GM21526 (cell line): ENCODE results near the gene RING1.

ENCODE experiments used
- ATAC-seq: cut with Tn5 transposase; IDR thresholded peaks from one replicate; pipeline ENCODE4 v1.9.1; 2021; ENCODE audit warnings: moderate library complexity; ENCODE audit not compliant: unreplicated experiment, low FRiP score

Gene RING1

DNA sequence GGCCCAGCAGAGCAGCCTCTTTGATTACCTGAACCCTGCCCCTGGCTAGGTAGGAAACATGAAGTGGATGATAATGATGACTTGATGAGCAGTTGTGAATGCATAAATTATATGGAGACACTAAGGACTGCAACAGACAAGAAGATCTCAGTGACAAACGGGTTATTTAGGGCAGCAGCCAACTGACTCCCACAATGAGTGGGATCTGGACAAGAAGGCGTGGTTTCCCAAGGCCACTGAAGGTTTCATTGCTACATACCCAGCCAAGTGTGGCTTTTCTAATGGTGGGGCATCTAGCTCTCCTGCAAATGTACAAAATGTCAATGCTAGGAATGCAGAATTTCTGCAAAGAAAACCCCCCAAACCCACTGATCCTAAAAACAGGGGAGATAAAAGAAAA lies 29.4 kb downstream of the RING1 start:
- ATAC-seq: no peak

DNA sequence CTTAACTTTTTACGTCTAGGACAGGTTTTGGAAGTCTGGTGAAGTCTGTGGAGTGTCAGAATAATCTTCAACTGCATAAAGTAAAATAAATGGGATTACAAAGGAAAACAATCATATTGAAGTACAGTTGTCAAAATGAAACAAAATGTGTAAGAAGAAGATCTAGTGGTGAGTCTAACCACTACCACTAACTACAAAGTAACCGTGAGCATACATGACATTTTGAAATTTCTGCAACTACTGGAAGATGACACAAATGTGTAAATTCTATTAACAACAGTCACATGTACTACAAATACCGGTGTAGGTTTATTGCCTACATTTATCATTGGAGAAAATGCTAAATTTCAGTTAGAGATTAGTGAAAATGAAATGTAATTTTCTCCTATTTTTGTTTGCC lies 33.7 kb downstream of the RING1 start:
- no peak for ATAC-seq

GRCh38 chr6:33243476-33243875 lies 35.2 kb downstream of the RING1 start:
- no peak for ATAC-seq

DNA sequence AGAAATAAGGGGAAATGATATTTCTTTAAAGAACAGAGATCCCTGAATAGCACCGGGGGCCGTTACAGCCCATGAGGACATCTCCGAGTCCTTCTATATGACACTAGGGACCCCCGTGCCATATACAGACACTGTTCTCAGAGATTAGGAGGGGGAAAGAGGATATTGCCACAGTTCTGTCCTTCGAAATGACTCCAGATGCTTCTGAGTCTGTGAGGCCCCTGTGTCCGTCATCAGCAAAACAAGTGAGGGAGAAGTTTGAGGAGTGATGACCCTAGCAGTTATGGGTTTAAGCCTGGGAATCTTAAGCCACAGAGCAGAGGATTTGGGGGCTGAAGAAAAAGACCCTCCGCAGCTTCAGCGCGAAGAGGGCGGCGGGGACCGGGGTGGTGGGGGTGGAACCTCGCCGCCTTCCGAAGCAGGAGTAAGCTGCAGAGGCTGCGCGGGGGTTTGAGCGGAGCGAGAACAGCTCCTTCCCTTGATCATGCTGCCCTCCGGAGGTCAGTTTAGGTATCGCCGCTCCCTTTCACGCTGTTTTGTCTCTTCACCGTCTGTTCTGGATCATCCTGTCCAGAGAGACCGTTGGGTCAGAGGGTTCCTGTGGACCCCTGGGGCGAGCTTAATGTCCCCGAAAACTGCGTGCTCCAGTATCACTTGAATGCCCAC lies 39.8 kb downstream of the RING1 start:
- ATAC-seq: peak; percentile 41

- peak; percentile 5 for ATAC-seq
Measured at GRCh38 chr6:33248643-33248931, 40.3 kb downstream of the RING1 start.

DNA sequence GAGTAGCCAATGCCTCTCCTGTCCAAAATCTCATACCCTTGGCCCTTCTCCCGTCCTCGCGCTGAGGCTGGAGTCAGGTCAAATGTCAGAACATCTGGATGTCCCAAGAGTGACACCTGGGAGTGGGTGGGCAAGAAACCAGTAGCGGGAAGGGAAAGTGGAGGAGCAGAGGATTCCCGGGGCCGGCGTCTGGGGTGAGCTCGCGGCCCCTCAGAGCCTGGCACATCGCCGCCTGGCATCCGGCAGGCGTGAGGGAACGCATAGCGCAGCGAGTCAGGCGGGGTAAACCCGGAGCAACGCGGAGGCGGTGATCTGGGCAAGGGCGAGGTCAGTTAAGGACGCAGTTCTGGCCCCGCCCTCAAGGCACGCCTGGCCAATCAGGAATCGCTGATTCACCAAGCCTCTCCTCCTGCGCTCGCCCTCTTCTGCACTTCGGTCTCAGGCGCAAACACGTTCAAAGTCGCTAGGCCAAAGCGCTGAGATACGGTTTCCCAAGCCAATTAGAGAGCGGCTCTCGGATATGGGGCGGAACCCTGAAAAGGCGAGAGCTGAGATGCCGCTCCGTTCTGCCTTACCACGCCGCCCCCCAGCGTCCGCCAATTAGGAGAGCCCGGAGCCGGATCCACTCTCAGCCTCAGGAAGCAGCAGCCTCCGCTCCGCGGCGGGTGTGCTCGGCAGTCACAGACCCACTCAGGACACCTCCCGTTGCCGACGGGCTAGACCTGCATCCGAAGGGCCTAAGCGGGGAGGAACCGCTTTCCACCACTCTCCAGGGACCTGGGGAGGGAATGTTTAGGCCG lies 40.8 kb downstream of the RING1 start:
- ATAC-seq: peak; percentile 81

DNA sequence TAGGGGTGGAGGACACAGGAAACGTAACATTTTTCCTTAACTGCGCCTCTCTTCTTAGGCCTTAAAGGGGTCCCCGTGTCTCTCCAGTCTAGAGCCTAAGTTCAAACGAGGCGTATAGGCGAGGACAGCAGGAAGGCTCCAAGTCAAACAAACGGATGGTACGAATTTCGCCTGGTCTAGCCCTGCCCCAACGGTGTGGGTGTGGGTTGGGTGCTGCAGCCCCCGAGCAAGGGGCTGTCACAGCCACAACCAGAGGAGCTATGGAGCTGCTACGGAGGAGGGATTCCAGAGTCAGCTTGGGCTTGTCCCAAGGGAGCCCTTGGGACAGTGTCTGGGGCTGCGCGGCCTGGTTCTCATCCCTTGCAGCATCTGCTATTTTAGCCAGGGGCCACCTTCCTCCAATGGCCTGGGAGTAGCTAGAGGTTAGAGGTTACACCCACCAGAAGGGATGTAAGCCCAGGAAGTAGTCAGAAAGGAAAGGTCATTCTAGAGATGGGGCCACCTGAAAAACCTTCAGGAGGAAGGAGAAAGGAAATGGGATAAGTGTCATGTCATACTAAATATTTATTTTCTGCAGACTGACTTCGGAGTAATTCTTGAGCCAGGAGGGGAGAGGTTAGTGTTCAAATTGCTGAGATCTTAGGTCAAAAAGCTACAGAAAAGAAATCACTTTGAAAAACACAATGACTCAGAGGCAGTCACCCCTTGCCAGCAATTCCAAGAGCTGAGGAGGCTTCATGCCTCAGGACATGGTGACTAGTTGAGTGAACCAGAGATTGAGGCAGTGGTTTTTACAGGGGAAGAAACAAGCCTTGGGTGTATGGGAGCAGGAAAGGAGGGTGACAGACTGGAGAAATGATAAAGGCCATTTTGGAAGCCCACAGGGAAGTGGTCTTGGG lies 41.7 kb downstream of the RING1 start:
- ATAC-seq: peak; percentile 4

DNA sequence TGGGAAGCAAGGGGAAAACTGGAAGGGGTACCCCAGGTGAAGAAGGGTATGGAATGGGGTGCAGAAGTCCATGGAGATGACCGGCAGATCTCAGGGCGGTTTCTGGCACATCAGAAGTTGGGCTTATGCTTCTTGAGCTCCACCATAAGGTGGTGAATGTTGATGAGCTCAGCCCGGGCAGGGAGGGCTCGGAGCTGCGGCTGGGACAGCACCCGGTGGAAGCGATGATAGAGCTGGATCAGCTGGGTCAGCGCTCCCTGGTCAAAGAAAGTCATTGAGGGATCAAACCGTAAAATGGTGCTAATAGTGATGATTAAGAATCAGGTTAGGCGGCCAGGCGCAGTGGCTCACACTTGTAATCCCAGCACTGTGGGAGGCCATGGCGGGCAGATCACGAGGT lies 42.4 kb downstream of the RING1 start:
- ATAC-seq: no peak

DNA sequence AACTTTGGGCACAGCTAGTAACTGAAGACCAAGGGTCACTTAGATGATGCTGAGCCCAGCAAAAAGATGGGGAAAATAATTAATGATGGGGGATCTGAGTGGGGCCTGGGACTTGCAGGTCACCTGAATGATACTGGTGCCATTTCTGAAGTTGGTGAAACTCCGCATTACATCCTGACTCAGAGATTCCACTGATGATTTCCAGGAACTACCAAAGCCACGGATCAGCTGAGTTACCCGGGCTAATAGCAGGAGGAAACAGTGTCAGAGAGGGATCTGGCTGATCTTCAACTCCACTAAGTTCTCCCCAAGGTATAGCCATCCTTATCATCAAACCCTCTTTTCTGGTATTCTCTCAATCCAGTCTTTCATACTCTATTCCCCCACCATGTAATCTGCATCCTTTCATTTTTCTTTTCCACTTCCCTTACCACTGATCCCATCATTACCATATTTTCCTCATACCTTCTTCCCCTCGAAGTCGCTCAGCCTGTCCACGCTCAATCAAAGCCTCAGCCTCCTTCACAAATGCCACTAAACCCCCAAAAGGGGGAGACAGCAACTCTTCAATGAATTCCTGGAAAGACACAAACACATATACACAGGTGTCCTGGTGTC lies 43.2 kb downstream of the RING1 start:
- no peak for ATAC-seq

DNA sequence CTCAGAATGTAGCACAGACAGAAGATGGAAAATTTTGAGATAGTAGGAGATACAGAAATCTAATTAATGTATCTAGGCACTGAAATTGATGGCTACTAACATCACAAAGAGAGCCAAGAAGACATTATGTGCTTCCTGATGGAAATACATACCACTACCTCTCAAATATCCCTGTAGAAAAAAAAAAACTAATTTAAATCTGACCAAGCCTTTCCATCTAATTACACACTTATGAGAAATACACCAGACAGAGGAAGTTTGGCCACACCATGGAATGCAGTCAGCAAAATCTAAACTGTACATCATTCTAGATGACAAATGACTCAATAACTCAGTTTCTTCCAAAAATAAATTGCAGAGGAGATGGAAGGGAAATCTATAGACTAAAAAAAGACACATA lies 44.5 kb downstream of the RING1 start:
- no peak for ATAC-seq

- ATAC-seq: no peak
Measured at GRCh38 chr6:33254591-33254990, 46.3 kb downstream of the RING1 start.

DNA sequence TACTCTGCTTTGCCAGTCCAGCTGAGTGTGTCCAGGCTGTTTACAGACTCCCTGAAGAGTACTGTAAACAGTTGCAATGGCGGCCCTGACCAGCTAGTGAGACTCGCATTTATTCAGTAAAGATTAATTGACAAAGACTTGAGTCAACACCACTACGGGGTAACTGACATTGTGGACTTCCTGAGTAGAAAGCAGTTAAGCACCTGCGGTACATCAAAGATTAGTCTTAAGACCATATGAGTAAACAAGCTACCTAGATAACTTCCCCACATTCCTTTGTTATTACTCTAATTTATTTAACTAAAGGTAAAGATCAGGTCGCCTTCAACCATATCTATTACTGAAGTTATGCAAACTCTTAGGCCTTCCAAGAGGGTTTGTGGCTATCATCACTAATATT lies 50.7 kb downstream of the RING1 start:
- ATAC-seq: no peak
